ENCODE data around the gene SLC2A6.

Gene SLC2A6

GRCh38 chr9:133433351-133433843, 45.5 kb downstream of the SLC2A6 start:
- DNase-seq (ENCODE audit: low spot score in 2 of 2) (no peak), ATAC-seq (no peak)
- Mint-ChIP-seq H3K4me1 (no peaks in the 10 kb centered on the region), H3K4me3 (no peak overlapping the region), H3K27ac (no peak overlapping the region), H3K36me3 (no peaks in the 10 kb centered on the region), H3K9me3 (no peaks in the 10 kb centered on the region)

- H3K4me3 Mint-ChIP-seq, result no peak overlapping the region
- H3K27ac Mint-ChIP-seq, result no peak overlapping the region
- no peaks in the 10 kb centered on the region for H3K4me1 Mint-ChIP-seq
Observed at GRCh38 chr9:133430244-133430643, 48.7 kb downstream of the SLC2A6 start.

GRCh38 chr9:133429641-133430161, 49.2 kb downstream of the SLC2A6 start:
- ATAC-seq (peak; percentile 31), DNase-seq (ENCODE audit: low spot score in 2 of 2) (no peak)
- Mint-ChIP-seq H3K36me3 (no peaks in the 10 kb centered on the region), H3K4me3 (peak overlapping the region; percentile 55), H3K4me1 (no peaks in the 10 kb centered on the region), H3K27ac (no peak overlapping the region), H3K9me3 (no peaks in the 10 kb centered on the region)

More at GRCh38 chr9:133430244-133430643, 48.7 kb downstream of the SLC2A6 start:
- Mint-ChIP-seq H3K9me3 (no peaks in the 10 kb centered on the region), H3K36me3 (no peaks in the 10 kb centered on the region)
- DNase-seq (ENCODE audit: low spot score in 2 of 2) (no peak), ATAC-seq (no peak)

DNA sequence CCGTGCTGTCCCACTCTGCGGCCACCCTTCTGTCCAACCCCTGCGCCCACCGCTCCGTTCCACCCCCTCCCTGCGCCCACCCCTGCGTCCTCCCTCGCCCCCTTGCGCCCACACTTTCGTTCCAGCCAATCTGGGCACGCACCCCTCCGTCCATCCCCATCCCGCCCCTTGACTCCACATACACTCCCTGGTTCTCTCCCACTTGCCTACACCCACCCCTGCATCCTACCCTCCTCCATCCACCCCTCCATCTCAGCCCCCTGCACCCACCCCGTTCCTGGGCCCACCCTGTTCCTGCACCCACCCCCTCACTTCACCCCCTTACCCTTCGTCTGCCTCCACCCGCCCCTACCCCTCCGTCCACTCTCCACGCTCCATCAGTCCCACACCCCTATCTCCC, 49.7 kb downstream of the SLC2A6 start:
- H3K36me3 Mint-ChIP-seq, result no peaks in the 10 kb centered on the region
- H3K9me3 Mint-ChIP-seq, result no peaks in the 10 kb centered on the region
- DNase-seq (ENCODE audit: low spot score in 2 of 2) (no peak), ATAC-seq (no peak)
- no peak overlapping the region for H3K27ac Mint-ChIP-seq
- no peaks in the 10 kb centered on the region for H3K4me1 Mint-ChIP-seq
- peak overlapping the region; percentile 55 for H3K4me3 Mint-ChIP-seq

- H3K27ac Mint-ChIP-seq, result no peak overlapping the region
- no peaks in the 10 kb centered on the region for H3K9me3 Mint-ChIP-seq
- H3K4me1 Mint-ChIP-seq, result no peaks in the 10 kb centered on the region
- peak overlapping the region; percentile 32 for H3K4me3 Mint-ChIP-seq
- DNase-seq (ENCODE audit: low spot score in 2 of 2) (no peak), ATAC-seq (peak; percentile 55)
- H3K36me3 Mint-ChIP-seq, result no peaks in the 10 kb centered on the region
Observed at GRCh38 chr9:133428617-133429101, 50.2 kb downstream of the SLC2A6 start.

- Mint-ChIP-seq H3K9me3 (no peaks in the 10 kb centered on the region), H3K36me3 (no peaks in the 10 kb centered on the region), H3K27ac (no peak overlapping the region), H3K4me3 (peak overlapping the region; percentile 32), H3K4me1 (peaks cover 4% of the 10 kb centered on the region)
- ATAC-seq (no peak), DNase-seq (ENCODE audit: low spot score in 2 of 2) (no peak)
Observed at GRCh38 chr9:133427658-133428348, 51.1 kb downstream of the SLC2A6 start.

GRCh38 chr9:133426011-133426410, 52.9 kb downstream of the SLC2A6 start:
- no peak for DNase-seq (ENCODE audit: low spot score in 2 of 2)
- Mint-ChIP-seq H3K4me3 (no peak overlapping the region), H3K27ac (no peak overlapping the region), H3K9me3 (no peaks in the 10 kb centered on the region), H3K4me1 (peaks cover 22% of the 10 kb centered on the region), H3K36me3 (peaks cover 7% of the 10 kb centered on the region)
- ATAC-seq, result no peak

DNA sequence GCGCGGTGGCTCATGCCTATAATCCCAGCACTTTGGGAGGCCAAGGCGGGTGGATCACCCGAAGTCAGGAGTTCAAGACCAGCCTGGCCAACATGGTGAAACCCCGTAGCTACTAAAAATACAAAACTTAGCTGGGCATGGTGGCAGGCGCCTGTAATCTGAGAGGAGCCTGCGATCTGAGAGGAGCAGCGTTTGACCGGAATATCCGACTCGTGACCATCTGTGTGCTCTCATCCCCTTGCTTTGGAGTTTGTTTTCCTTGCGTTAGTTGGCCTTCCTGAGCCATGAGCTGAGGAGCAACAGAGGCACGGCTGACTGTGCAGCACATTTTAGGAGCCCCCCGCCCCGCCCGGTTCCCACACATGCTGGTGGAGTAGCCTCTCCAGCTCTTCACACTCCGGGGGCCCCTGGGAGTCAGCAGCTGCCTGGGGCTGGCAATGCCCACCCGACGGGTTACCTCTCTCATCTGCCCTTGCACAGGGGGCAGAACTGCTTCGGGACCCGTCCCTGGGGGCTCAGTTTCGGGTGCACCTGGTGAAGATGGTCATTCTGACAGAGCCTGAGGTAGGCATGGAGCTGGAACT, 53.8 kb downstream of the SLC2A6 start:
- ATAC-seq, result no peak
- no peaks in the 10 kb centered on the region for H3K9me3 Mint-ChIP-seq
- H3K27ac Mint-ChIP-seq, result peak overlapping the region; percentile 82
- H3K36me3 Mint-ChIP-seq, result peaks cover 7% of the 10 kb centered on the region
- no peak overlapping the region for H3K4me3 Mint-ChIP-seq
- peaks cover 29% of the 10 kb centered on the region for H3K4me1 Mint-ChIP-seq
- DNase-seq (ENCODE audit: low spot score in 2 of 2), result no peak

DNA sequence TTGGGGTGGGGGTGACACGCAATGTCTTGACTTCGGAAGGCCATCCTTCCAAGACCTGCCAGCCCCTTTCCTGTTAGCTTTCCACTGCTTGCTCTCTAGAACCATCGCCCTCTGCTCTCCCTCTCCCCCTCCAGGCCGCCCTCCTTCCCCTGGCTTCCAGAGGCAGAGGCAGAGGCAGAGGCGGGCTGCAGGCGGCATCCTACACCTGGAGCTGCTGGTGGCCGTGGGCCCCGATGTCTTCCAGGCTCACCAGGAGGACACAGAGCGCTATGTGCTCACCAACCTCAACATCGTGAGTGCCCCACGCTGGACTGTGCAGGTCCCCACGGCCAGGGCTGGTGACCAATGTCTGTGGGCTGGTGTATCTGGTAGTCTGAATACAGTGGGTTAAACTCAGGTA, 54.7 kb downstream of the SLC2A6 start:
- Mint-ChIP-seq H3K36me3 (peaks cover 7% of the 10 kb centered on the region), H3K4me1 (peaks cover 34% of the 10 kb centered on the region), H3K9me3 (no peaks in the 10 kb centered on the region), H3K4me3 (no peak overlapping the region), H3K27ac (peak overlapping the region; percentile 82)
- no peak for ATAC-seq
- DNase-seq (ENCODE audit: low spot score in 2 of 2), result no peak

DNA sequence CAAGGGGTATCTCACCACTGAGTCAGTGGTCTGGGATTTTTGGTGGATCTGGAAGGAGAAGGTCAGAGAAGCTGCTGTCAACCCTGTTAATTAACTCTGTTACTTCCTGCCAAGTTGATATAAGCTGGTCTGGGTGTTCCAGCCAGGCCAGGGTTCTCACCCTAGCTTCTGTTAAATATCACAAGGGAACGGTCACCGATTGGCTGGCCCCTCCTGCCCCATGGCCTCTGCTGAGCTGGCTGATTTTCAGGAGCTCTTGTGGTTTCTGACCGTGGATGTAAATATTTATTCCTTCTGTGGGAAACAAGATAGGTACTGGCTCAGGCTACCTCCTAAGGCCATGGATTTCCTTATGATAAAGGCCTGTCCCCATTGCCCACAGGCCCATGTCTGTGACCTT, 55.7 kb downstream of the SLC2A6 start:
- ATAC-seq (no peak), DNase-seq (ENCODE audit: low spot score in 2 of 2) (no peak)
- H3K9me3 Mint-ChIP-seq, result no peaks in the 10 kb centered on the region
- H3K36me3 Mint-ChIP-seq, result peaks cover 7% of the 10 kb centered on the region
- peak overlapping the region; percentile 25 for H3K4me3 Mint-ChIP-seq
- peak overlapping the region; percentile 96 for H3K27ac Mint-ChIP-seq
- peaks cover 43% of the 10 kb centered on the region for H3K4me1 Mint-ChIP-seq

GRCh38 chr9:133421615-133422542, 57.0 kb downstream of the SLC2A6 start, which contains the start of gene ADAMTS13:
ADAMTS13 (plus strand) TSS chr9:133422367; CDS start chr9:133422444, 77 bp downstream.
- ATAC-seq (peak; percentile 86), DNase-seq (ENCODE audit: low spot score in 2 of 2) (peak; percentile 50 to 87)
- Mint-ChIP-seq H3K27ac (peak within 1 kb of the TSS; percentile 96), H3K4me3 (peak within 1 kb of the TSS; percentile 37), H3K9me3 (no peaks in the 10 kb centered on the region), H3K4me1 (peaks cover 46% of the 10 kb centered on the region), H3K36me3 (peaks cover 14% of the 10 kb centered on the region)
